RWPE1 (cell line): ENCODE measurements around the gene DBNDD1.
"Not testable (repeated sequence)": the region's sequence is repeated elsewhere in the genome, so short reads cannot be mapped to it uniquely, and the experiment has no call there.

Source experiments
- CTCF ChIA-PET: fragments of 350-600 bp; sonication (Branson Sonifier 250); formaldehyde crosslinking; extraction: SDS; loops from one replicate; lab custom pipeline; 2021; lab: Yijun Ruan, JAX
- POLR2A ChIA-PET: fragments of 400-600 bp; formaldehyde crosslinking; extraction: SDS; loops from one replicate; lab custom pipeline; 2020; ENCODE audit warnings: antibody characterized with exemption; ENCODE audit not compliant: low non-redundant PET; lab: Yijun Ruan, JAX
- DNase-seq: peaks from one replicate; pipeline ENCODE4 v3.0.0; 2012; ENCODE audit warnings: low spot score
- H3K27ac ChIP-seq: fragments of 450-650 bp; 2 replicates; pipeline ENCODE4 v1.5.1; 2017
- CTCF ChIP-seq: fragments of 450-650 bp; conservative IDR thresholded peaks from 2 replicates; pipeline ENCODE4 v1.5.1; 2017; ENCODE audit warnings: low read depth, mild to moderate bottlenecking

Gene DBNDD1

GRCh38 chr16:90002759-90003158 is 16.5 kb downstream of the DBNDD1 start:
- no peak for DNase-seq
- H3K27ac ChIP-seq: peak overlapping the region; percentile 1
- CTCF ChIA-PET: no interaction called here
- POLR2A ChIA-PET: no interaction called here
- no peak for TF ChIP-seq CTCF

- peak overlapping the region; percentile 57 for H3K27ac ChIP-seq
- POLR2A ChIA-PET: no interaction called here
- no peak for TF ChIP-seq CTCF
- no peak for DNase-seq
- CTCF ChIA-PET: no interaction called here
These were observed 17.3 kb downstream of the DBNDD1 start for GRCh38 chr16:90001761-90002503.

GRCh38 chr16:90000733-90001427 is 18.4 kb downstream of the DBNDD1 start:
- DNase-seq: no peak
- CTCF ChIA-PET: interaction anchor here (0.6 to 2.0 kb wide), 6 partner anchors 17 to 140 kb away, joined by 3 to 5 read pairs (median 3); partner anchors contain the start of gene DBNDD1
- POLR2A ChIA-PET: interaction anchor here (0.6 kb wide), 1 partner anchor 35 kb away, joined by 3 read pairs; no protein-coding TSS in a partner anchor
- no peak for TF ChIP-seq CTCF
- H3K27ac ChIP-seq: peak overlapping the region; percentile 57

- H3K27ac ChIP-seq: peak overlapping the region; percentile 57
- no peak for TF ChIP-seq CTCF
- ChIA-PET CTCF (interaction anchor here (0.6 to 2.0 kb wide), 7 partner anchors 18 to 139 kb away, joined by 3 to 5 read pairs (median 3); partner anchors contain the start of genes DBNDD1 and TUBB3), POLR2A (interaction anchor here (0.6 to 0.7 kb wide), 2 partner anchors 28 to 36 kb away, joined by 3 to 7 read pairs; no protein-coding TSS in a partner anchor)
- DNase-seq: no peak
These were observed 19.3 kb downstream of the DBNDD1 start for GRCh38 chr16:89999831-90000574.

- TF ChIP-seq CTCF: no peak
- CTCF ChIA-PET: no interaction called here
- POLR2A ChIA-PET: no interaction called here
- peak overlapping the region; percentile 92 for H3K27ac ChIP-seq
- DNase-seq: no peak
These were observed 23.1 kb downstream of the DBNDD1 start for GRCh38 chr16:89996178-89996489.

- POLR2A ChIA-PET, CTCF ChIA-PET: not testable (repeated sequence)
- peak overlapping the region; percentile 92 for H3K27ac ChIP-seq
- DNase-seq: peak; percentile 49
These were observed 23.6 kb downstream of the DBNDD1 start for GRCh38 chr16:89995475-89996177.

GRCh38 chr16:89994721-89995474 is 24.4 kb downstream of the DBNDD1 start:
- H3K27ac ChIP-seq: peak overlapping the region; percentile 92
- POLR2A ChIA-PET, CTCF ChIA-PET: not testable (repeated sequence)
- DNase-seq: peak; percentile 30
